H9 (cell line): Measurements from ENCODE around the gene HSPG2. TPM values are rescaled to one million over a fixed set of nuclear protein-coding genes. Genes with fewer than 3 reads are reported as not detected.

Source experiments
- DNase-seq: peaks from one replicate; pipeline ENCODE4 v3.0.0-alpha.2; 2017
- H2AFZ ChIP-seq: one replicate; pipeline ENCODE4 v1.6.1; 2013; ENCODE audit warnings: mild to moderate bottlenecking, low read length, control low read depth, moderate library complexity
- H2AK5ac ChIP-seq: 2 replicates; pipeline ENCODE4 v1.6.1; 2013; ENCODE audit warnings: low read length, control low read depth, mixed read lengths; ENCODE audit not compliant: insufficient read length
- H2BK120ac ChIP-seq: one replicate; pipeline ENCODE4 v1.6.1; 2013; ENCODE audit warnings: low read depth, mild to moderate bottlenecking, low read length, control low read depth, inconsistent platforms; ENCODE audit not compliant: poor library complexity, severe bottlenecking
- H2BK12ac ChIP-seq: 2 replicates; pipeline ENCODE4 v1.6.1; 2013; ENCODE audit warnings: low read length, control low read depth, mixed read lengths, low read depth; ENCODE audit not compliant: insufficient read length
- H2BK15ac ChIP-seq: 2 replicates; pipeline ENCODE4 v1.6.1; 2013; ENCODE audit warnings: low read depth, low read length, control low read depth
- H2BK20ac ChIP-seq: one replicate; pipeline ENCODE4 v1.6.1; 2013; ENCODE audit warnings: low read depth, mild to moderate bottlenecking, low read length, control low read depth, inconsistent platforms; ENCODE audit not compliant: poor library complexity, severe bottlenecking
- H2BK5ac ChIP-seq: 2 replicates; pipeline ENCODE4 v1.6.1; 2013; ENCODE audit warnings: low read length, control low read depth, mixed read lengths; ENCODE audit not compliant: insufficient read length
- H3K14ac ChIP-seq: 2 replicates; pipeline ENCODE4 v1.6.1; 2013; ENCODE audit warnings: low read length, control low read depth; ENCODE audit not compliant: insufficient read depth
- H3K18ac ChIP-seq: 2 replicates; pipeline ENCODE4 v1.6.1; 2013; ENCODE audit warnings: low read depth, mild to moderate bottlenecking, mixed read lengths, low read length, control low read depth; ENCODE audit not compliant: insufficient read length
- H3K23ac ChIP-seq: 2 replicates; pipeline ENCODE4 v1.6.1; 2013; ENCODE audit warnings: low read length, control low read depth, mixed read lengths, low read depth; ENCODE audit not compliant: insufficient read length
- H3K23me2 ChIP-seq: 2 replicates; pipeline ENCODE4 v1.6.1; 2013; ENCODE audit warnings: low read depth, mild to moderate bottlenecking, mixed read lengths, low read length, control low read depth; ENCODE audit not compliant: insufficient read length, poor library complexity, severe bottlenecking
- H3K27ac ChIP-seq: 2 replicates; pipeline ENCODE4 v1.5.1; 2013; ENCODE audit warnings: low read length, control low read depth, mixed read lengths, low read depth; ENCODE audit not compliant: insufficient read length
- H3K27me3 ChIP-seq: 2 replicates; pipeline ENCODE4 v1.6.1; 2013; ENCODE audit warnings: low read length, control low read depth, inconsistent platforms; ENCODE audit not compliant: insufficient read depth
- H3K4ac ChIP-seq: 2 replicates; pipeline ENCODE4 v1.6.1; 2013; ENCODE audit warnings: low read depth, mild to moderate bottlenecking, control low read depth, inconsistent platforms, low read length, moderate library complexity
- H3K4me1 ChIP-seq: 2 replicates; pipeline ENCODE4 v1.6.1; 2013; ENCODE audit warnings: low read length, control low read depth, inconsistent platforms; ENCODE audit not compliant: insufficient read depth
- H3K4me2 ChIP-seq: 2 replicates; pipeline ENCODE4 v1.6.1; 2013; ENCODE audit warnings: low read length, control low read depth, mixed read lengths; ENCODE audit not compliant: insufficient read length, insufficient read depth
- H3K56ac ChIP-seq: 2 replicates; pipeline ENCODE4 v1.6.1; 2013; ENCODE audit warnings: low read depth, mild to moderate bottlenecking, mixed read lengths, low read length, control low read depth; ENCODE audit not compliant: insufficient read length
- H3K79me1 ChIP-seq: 2 replicates; pipeline ENCODE4 v1.6.1; 2013; ENCODE audit warnings: low read depth, mild to moderate bottlenecking, moderate library complexity, low read length, control low read depth, inconsistent platforms; ENCODE audit not compliant: insufficient read depth, poor library complexity, severe bottlenecking
- H3K79me2 ChIP-seq: 2 replicates; pipeline ENCODE4 v1.6.1; 2013; ENCODE audit warnings: low read length, control low read depth, inconsistent platforms; ENCODE audit not compliant: insufficient read depth
- H3K9ac ChIP-seq: 2 replicates; pipeline ENCODE4 v1.6.1; 2013; ENCODE audit warnings: low read length, control low read depth, mixed read lengths; ENCODE audit not compliant: insufficient read length; ENCODE audit errors: extremely low read depth
- H3K9me3 ChIP-seq: one replicate; pipeline ENCODE4 v1.6.1; 2013; ENCODE audit warnings: low read depth, low read length, inconsistent platforms; ENCODE audit not compliant: control insufficient read depth
- H3T11ph ChIP-seq: one replicate; pipeline ENCODE4 v1.6.1; 2013; ENCODE audit warnings: mild to moderate bottlenecking, low read length, control low read depth, inconsistent platforms
- H4K20me1 ChIP-seq: one replicate; pipeline ENCODE4 v1.6.1; 2013; ENCODE audit not compliant: control insufficient read depth, insufficient read length, insufficient read depth
- H4K5ac ChIP-seq: 2 replicates; pipeline ENCODE4 v1.6.1; 2013; ENCODE audit warnings: low read depth, mild to moderate bottlenecking, mixed read lengths, low read length, control low read depth; ENCODE audit not compliant: insufficient read length
- H4K8ac ChIP-seq: replicated peaks from 2 replicates; pipeline ENCODE4 v1.6.1; 2013; ENCODE audit warnings: low read length, control low read depth, mixed read lengths, low read depth; ENCODE audit not compliant: insufficient read length
- H4K91ac ChIP-seq: 2 replicates; pipeline ENCODE4 v1.6.1; 2013; ENCODE audit warnings: low read depth, mild to moderate bottlenecking, moderate library complexity, mixed read lengths, low read length, control low read depth; ENCODE audit not compliant: insufficient read length
- H3K27ac Mint-ChIP-seq, 3 experiments: 2 replicates in 2 of 3; 3 replicates in 1 of 3; pipeline ENCODE4 v1.8.0; 2020 to 2021; ENCODE audit warnings: mixed read lengths in 3 of 3, mild to moderate bottlenecking in 1 of 3, moderate library complexity in 1 of 3
- H3K27me3 Mint-ChIP-seq: 2 replicates; pipeline ENCODE4 v1.8.0; 2021; ENCODE audit warnings: low read depth, mild to moderate bottlenecking, moderate library complexity, mixed read lengths
- H3K36me3 Mint-ChIP-seq, 3 experiments: 2 replicates in 2 of 3; 3 replicates in 1 of 3; pipeline ENCODE4 v1.8.0; 2020 to 2021; ENCODE audit warnings: low read depth in 3 of 3, mixed read lengths in 3 of 3; ENCODE audit not compliant: insufficient read depth in 1 of 3
- H3K4me1 Mint-ChIP-seq, 2 experiments: 2 replicates each; pipeline ENCODE4 v1.8.0; 2020; ENCODE audit warnings: mixed read lengths in 2 of 2
- H3K4me3 Mint-ChIP-seq, 2 experiments: 2 replicates in 1 of 2; 3 replicates in 1 of 2; pipeline ENCODE4 v1.8.0; 2020 to 2021; ENCODE audit warnings: mild to moderate bottlenecking in 2 of 2, mixed read lengths in 2 of 2, moderate library complexity in 1 of 2
- H3K9me3 Mint-ChIP-seq, 2 experiments: 2 replicates in 1 of 2; 3 replicates in 1 of 2; pipeline ENCODE4 v1.8.0; 2020; ENCODE audit warnings: mild to moderate bottlenecking in 2 of 2, mixed read lengths in 2 of 2, moderate library complexity in 1 of 2
- WGBS: extraction: QIAGEN DNeasy Blood & Tissue Kit; methylation state at CpG from one replicate; pipeline ENCODE4 v1.1.7; 2013; ENCODE audit warnings: missing lambda C conversion rate, low lambda C conversion rate, mixed read lengths; ENCODE audit not compliant: insufficient read length; ENCODE audit errors: extremely low coverage; 5-methylcytosine and 5-hydroxymethylcytosine counted together
- total RNA-seq: library from RNA; stranded (reverse); gene quantifications from 2 replicates; pipeline ENCODE4 v1.2.1, GENCODE V29; 2021
- TF ChIP-seq, protein P1 (sequence below): fragments of 200-600 bp; sonication (generic); conservative IDR thresholded peaks from 3 replicates; pipeline ENCODE4 v1.8.0; 2021; ENCODE audit warnings: antibody characterized with exemption, mild to moderate bottlenecking

HSPG2 gene
- total RNA-seq, 1 experiment from 2014 or later = 90.0 TPM

DNA sequence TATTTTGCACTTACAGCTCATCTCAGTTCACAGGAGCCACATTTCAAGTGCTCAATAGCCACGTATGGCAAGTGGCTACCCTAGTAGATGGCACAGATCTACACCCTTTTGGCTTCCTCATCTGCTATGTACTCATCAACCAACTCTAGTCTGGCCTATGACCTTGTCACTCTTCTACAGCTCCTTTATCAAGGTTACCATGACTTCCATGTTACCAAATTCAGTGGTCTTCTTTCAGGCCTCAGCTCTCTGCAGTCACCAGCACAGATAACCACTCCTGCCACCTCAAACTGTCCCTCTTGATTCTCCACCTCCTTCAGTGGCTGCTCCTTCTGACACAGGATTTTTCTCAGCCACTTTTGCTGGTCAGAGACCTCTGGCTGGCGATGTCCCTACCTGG lies 142.5 kb downstream of the HSPG2 start:
- no CpG with 5 or more reads among the region's 2 CpGs for WGBS
- peaks cover 4% of the 10 kb centered on the region for H3K27me3 Mint-ChIP-seq
- Histone ChIP-seq H3K4ac (no peak overlapping the region), H3K23ac (no peak overlapping the region), H2AK5ac (no peak overlapping the region), H3K27me3 (no peaks in the 10 kb centered on the region), H4K91ac (no peak overlapping the region), H3K27ac (no peak overlapping the region), H3K14ac (no peak overlapping the region), H4K5ac (no peak overlapping the region), H3K9me3 (peaks cover 10% of the 10 kb centered on the region), H2BK12ac (no peak overlapping the region), H2AFZ (no peak overlapping the region), H2BK120ac (no peak overlapping the region), H2BK20ac (no peak overlapping the region), H3K56ac (no peak overlapping the region), H3K4me1 (no peaks in the 10 kb centered on the region), H3T11ph (no peak overlapping the region), H3K79me1 (no peaks in the 10 kb centered on the region), H3K79me2 (no peaks in the 10 kb centered on the region), H3K23me2 (no peaks in the 10 kb centered on the region), H3K4me2 (no peak overlapping the region), H3K9ac (no peak overlapping the region), H2BK5ac (no peak overlapping the region), H3K18ac (no peak overlapping the region), H2BK15ac (no peak overlapping the region), H4K8ac (no peak overlapping the region), H4K20me1 (no peaks in the 10 kb centered on the region)
- H3K36me3 Mint-ChIP-seq = peaks cover 0 to 9% (median 6%) of the 10 kb centered on the region in 3 experiments; a peak in 4 of 7 replicates
- H3K9me3 Mint-ChIP-seq = peaks cover 5 to 13% of the 10 kb centered on the region in 2 experiments
- DNase-seq = no peak
- no peak overlapping the region for H3K4me3 Mint-ChIP-seq
- TF ChIP-seq, protein P1, sequence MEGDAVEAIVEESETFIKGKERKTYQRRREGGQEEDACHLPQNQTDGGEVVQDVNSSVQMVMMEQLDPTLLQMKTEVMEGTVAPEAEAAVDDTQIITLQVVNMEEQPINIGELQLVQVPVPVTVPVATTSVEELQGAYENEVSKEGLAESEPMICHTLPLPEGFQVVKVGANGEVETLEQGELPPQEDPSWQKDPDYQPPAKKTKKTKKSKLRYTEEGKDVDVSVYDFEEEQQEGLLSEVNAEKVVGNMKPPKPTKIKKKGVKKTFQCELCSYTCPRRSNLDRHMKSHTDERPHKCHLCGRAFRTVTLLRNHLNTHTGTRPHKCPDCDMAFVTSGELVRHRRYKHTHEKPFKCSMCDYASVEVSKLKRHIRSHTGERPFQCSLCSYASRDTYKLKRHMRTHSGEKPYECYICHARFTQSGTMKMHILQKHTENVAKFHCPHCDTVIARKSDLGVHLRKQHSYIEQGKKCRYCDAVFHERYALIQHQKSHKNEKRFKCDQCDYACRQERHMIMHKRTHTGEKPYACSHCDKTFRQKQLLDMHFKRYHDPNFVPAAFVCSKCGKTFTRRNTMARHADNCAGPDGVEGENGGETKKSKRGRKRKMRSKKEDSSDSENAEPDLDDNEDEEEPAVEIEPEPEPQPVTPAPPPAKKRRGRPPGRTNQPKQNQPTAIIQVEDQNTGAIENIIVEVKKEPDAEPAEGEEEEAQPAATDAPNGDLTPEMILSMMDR = no peak
- peaks cover 5 to 6% of the 10 kb centered on the region in 2 experiments for H3K4me1 Mint-ChIP-seq
- H3K27ac Mint-ChIP-seq = no peak overlapping the region; a peak in 1 of 7 replicates
